ENCODE measurements around the gene PYY.
A peak's percentile ranks its signal among the peaks of the same experiment; 100 is the strongest.

PYY gene

GRCh38 chr17:43905985-43906852, 47.5 kb downstream of the PYY start:
- DNase-seq = peak; percentile 81 to 97 (median 90)
- intact Hi-C loops (cut with DNase I) = no loop called here

GRCh38 chr17:43905400-43905984, 48.2 kb downstream of the PYY start:
- intact Hi-C loops (cut with DNase I) = no loop called here

More at GRCh38 chr17:43905400-43905984, 48.2 kb downstream of the PYY start:
- peak in 3 of 42 donors; percentile 15 to 48 (median 20) for DNase-seq
